ENCODE measurements around the gene ATXN1.

DNA sequence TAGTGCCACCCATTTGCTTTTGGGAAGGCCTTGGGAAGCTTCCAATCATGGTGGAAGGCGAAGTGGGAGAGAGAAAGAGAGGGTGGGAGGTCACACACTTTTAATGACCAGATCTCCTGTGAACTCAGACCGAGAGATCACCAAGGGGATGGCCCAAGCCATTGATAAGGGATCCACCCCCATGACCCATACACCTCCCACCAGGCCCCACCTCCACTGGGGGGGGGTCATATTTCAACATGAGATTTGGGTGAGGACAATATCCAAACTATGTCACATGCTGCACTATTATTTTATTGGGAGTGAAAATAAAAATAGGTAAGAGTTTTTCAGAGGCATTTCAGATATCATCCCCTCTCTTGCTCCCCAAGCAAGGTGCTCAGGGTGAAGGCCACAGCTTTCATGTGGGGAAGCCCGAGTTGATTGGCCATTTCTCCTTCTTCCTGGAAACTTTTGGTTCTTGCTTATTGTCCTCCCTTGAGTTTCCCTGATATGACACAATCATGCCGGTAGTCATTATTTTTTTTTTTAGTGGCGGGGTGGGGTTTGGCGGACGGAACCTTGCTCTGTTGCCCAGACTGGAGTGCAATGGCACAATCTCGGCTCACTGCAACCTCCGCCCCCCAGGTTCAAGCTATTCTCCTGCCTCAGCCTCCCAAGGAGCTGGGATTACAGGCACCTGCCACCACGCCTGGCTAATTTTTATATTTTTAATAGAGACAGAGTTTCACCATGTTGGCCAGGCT is 507.7 kb downstream of the ATXN1 start:
- TF ChIP-seq PPARA (CRISPR knock-in tag; IDR thresholded peaks at IDR 0.05; ENCODE audit: borderline replicate concordance) (no peak), OSR1 (CRISPR knock-in tag; IDR thresholded peaks at IDR 0.05) (no peak), ARNTL (CRISPR knock-in tag; IDR thresholded peaks at IDR 0.05; ENCODE audit: borderline replicate concordance, low read depth) (no peak), ZFP30 (CRISPR knock-in tag; IDR thresholded peaks at IDR 0.05) (no peak), TOX (CRISPR knock-in tag; IDR thresholded peaks at IDR 0.05; ENCODE audit: borderline replicate concordance) (no peak), BACH2 (CRISPR knock-in tag; IDR thresholded peaks at IDR 0.05; ENCODE audit: borderline replicate concordance) (no peak)
- TF ChIP-seq, protein P1, sequence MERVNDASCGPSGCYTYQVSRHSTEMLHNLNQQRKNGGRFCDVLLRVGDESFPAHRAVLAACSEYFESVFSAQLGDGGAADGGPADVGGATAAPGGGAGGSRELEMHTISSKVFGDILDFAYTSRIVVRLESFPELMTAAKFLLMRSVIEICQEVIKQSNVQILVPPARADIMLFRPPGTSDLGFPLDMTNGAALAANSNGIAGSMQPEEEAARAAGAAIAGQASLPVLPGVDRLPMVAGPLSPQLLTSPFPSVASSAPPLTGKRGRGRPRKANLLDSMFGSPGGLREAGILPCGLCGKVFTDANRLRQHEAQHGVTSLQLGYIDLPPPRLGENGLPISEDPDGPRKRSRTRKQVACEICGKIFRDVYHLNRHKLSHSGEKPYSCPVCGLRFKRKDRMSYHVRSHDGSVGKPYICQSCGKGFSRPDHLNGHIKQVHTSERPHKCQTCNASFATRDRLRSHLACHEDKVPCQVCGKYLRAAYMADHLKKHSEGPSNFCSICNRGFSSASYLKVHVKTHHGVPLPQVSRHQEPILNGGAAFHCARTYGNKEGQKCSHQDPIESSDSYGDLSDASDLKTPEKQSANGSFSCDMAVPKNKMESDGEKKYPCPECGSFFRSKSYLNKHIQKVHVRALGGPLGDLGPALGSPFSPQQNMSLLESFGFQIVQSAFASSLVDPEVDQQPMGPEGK (CRISPR knock-in tag; IDR thresholded peaks at IDR 0.05; ENCODE audit: borderline replicate concordance), result no peak
- TF ChIP-seq, protein P2, sequence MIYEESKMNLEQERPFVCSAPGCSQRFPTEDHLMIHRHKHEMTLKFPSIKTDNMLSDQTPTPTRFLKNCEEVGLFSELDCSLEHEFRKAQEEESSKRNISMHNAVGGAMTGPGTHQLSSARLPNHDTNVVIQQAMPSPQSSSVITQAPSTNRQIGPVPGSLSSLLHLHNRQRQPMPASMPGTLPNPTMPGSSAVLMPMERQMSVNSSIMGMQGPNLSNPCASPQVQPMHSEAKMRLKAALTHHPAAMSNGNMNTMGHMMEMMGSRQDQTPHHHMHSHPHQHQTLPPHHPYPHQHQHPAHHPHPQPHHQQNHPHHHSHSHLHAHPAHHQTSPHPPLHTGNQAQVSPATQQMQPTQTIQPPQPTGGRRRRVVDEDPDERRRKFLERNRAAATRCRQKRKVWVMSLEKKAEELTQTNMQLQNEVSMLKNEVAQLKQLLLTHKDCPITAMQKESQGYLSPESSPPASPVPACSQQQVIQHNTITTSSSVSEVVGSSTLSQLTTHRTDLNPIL (CRISPR knock-in tag; IDR thresholded peaks at IDR 0.05; ENCODE audit: low read depth), result no peak
